Upper lobe of right lung (tissue), 1 donor: ENCODE measurements around the gene MYBBP1A. TPM values are rescaled to one million over a fixed set of nuclear protein-coding genes. Genes with fewer than 3 reads are reported as not detected.
A peak's percentile ranks its signal among the peaks of the same experiment; 100 is the strongest.

Source experiments
- ATAC-seq: fragments of 200-7000 bp; cut with Tn5 transposase; one replicate; pipeline ENCODE4 v1.9.1; 2020; ENCODE audit warnings: mild to moderate bottlenecking, moderate library complexity
- DNase-seq: peaks from one replicate; pipeline ENCODE4 v3.0.0-alpha.2; 2020
- H3K27ac ChIP-seq: fragments of 200-600 bp; one replicate; pipeline ENCODE4 v1.8.0; 2022
- H3K27me3 ChIP-seq: fragments of 200-600 bp; one replicate; pipeline ENCODE4 v1.8.0; 2022; ENCODE audit warnings: mild to moderate bottlenecking
- H3K36me3 ChIP-seq: fragments of 200-600 bp; one replicate; pipeline ENCODE4 v1.8.0; 2022
- H3K4me1 ChIP-seq: fragments of 200-600 bp; one replicate; pipeline ENCODE4 v1.8.0; 2022
- H3K4me3 ChIP-seq: fragments of 200-600 bp; one replicate; pipeline ENCODE4 v1.8.0; 2022; ENCODE audit warnings: mild to moderate bottlenecking
- H3K9me3 ChIP-seq: fragments of 200-600 bp; one replicate; pipeline ENCODE4 v1.8.0; 2022
- intact Hi-C: fragments of 100-400 bp; cut with DNase I; formaldehyde crosslinking; loops from one replicate; pipeline ENCODE4 v1.11.0; 2022
- total RNA-seq: library from RNA; stranded (reverse); fragmentation: NEBNext Ultra II Directional; extraction: Animal tissue kit (Norgen Biotek cat#: 25700); gene quantifications from one replicate; pipeline ENCODE4 v1.2.1, GENCODE V29; 2021
- TF ChIP-seq, protein P1 (sequence below): fragments of 200-600 bp; IDR thresholded peaks from one replicate; pipeline ENCODE4 v1.8.0; 2022; ENCODE audit warnings: antibody characterized with exemption
- donor health status: DM: no; HTN: yes; CAD: no; lungs with severe emphysema.

MYBBP1A gene
- total RNA-seq, 1 donor from 2014 or later: 46.7 TPM

DNA sequence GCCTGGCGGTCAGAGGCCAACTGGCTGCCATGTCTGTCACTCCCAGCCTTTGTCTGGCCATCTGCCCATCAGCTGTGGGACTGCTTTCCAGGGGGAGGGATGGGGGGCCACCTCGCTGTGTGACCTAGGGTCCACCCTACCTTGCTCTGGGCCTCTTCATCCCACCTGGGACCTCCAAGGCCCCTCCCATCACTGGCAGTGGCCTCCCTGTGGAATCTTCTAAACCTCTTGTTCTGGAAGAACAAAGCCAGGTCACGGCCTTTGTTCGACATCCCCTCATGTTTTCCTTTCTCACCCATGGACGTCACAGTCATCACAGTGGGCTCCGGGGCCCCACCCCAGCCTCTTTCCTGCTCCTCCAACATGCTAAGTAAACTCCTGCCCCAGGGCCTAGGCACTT lies 32.5 kb downstream of the MYBBP1A start:
- ATAC-seq (no peak), DNase-seq (no peak)
- Histone ChIP-seq H3K27me3 (no peaks in the 10 kb centered on the region), H3K4me3 (no peak overlapping the region), H3K4me1 (peaks cover 39% of the 10 kb centered on the region), H3K9me3 (no peaks in the 10 kb centered on the region), H3K36me3 (no peaks in the 10 kb centered on the region), H3K27ac (peak overlapping the region; percentile 75)
- TF ChIP-seq, protein P1, sequence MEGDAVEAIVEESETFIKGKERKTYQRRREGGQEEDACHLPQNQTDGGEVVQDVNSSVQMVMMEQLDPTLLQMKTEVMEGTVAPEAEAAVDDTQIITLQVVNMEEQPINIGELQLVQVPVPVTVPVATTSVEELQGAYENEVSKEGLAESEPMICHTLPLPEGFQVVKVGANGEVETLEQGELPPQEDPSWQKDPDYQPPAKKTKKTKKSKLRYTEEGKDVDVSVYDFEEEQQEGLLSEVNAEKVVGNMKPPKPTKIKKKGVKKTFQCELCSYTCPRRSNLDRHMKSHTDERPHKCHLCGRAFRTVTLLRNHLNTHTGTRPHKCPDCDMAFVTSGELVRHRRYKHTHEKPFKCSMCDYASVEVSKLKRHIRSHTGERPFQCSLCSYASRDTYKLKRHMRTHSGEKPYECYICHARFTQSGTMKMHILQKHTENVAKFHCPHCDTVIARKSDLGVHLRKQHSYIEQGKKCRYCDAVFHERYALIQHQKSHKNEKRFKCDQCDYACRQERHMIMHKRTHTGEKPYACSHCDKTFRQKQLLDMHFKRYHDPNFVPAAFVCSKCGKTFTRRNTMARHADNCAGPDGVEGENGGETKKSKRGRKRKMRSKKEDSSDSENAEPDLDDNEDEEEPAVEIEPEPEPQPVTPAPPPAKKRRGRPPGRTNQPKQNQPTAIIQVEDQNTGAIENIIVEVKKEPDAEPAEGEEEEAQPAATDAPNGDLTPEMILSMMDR: no peak
- intact Hi-C loops: no loop called here

DNA sequence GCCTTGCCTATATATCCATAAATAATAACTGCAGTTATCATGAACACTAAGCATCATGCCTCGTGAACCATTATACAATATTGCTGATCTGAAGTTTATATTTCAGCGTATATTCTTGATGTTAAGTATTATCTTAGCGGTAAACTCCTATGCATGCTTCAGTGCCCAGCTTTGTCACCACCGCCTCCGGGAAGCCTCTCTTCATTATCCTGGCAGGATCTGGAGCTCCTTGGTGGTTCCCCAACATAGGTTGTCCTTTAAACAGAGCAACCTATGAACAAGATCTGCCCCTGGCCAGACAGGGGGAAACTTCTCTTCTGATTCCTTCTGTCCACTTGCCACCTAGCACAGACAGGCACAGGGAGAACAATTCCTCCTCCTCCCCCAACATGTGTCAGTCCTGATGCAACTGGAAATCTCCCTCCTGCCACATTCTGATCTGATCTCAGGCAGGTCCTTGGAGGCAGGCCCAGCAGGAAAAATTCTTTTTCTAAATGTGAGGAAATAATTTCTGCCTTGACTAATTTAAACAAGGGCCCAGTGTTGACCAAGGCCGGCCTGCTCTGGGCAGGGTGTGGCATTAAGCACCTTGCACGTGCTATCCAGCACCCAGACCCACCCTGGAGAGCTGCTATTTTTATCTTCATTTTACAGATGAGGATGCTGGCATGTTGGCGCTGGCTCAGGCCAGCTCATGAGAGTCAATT lies 34.1 kb downstream of the MYBBP1A start:
- no peaks in the 10 kb centered on the region for H3K9me3 ChIP-seq
- peaks cover 45% of the 10 kb centered on the region for H3K4me1 ChIP-seq
- ATAC-seq (peak; percentile 85), DNase-seq (peak; percentile 87)
- TF ChIP-seq, protein P1: no peak
- intact Hi-C loops: no loop called here
- no peaks in the 10 kb centered on the region for H3K27me3 ChIP-seq
- no peak overlapping the region for H3K4me3 ChIP-seq
- H3K27ac ChIP-seq: peak overlapping the region; percentile 75
- H3K36me3 ChIP-seq: no peaks in the 10 kb centered on the region

DNA sequence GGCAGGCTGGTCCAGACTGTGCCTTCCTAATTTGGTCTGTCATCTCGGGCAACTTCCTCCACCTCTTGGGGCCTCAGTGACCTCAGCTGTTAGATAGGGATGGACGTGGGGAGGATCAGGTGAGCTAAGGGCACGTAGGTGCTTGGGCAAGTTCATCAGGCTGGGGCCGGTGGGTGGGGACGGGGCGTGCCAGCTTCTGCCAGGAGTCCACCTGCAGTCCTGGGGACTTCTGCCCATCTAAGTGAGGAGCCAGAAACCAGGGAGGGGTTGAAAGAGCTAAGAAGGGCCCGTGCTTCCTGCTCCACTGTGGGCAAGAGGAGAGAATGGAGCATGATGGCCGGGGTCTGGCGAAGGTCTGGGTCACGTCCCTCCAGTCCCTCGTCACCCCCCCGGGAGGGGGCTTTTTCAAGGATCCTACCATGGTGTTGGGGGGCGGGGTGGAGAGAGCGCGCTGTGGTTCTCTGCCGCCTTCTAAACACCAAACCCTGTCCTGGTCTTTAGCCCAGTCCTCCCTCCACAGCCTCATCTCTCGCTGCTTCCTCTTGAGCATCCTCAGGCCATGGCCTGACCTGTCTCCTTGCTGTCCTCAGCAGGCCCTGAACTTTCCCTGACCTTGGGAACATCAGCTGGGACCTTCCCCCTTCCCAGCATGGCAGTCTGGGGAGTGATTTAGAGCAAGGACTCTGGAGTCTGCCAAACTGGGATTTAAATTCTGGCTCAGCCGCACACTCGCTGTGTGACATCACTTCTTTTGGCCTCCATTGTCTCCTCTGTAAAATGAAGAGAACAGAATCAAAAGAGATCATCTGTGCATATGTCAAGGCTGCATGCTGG lies 34.9 kb downstream of the MYBBP1A start:
- TF ChIP-seq, protein P1: no peak
- no peak for ATAC-seq
- intact Hi-C loops: no loop called here
- Histone ChIP-seq H3K36me3 (no peaks in the 10 kb centered on the region), H3K9me3 (no peaks in the 10 kb centered on the region), H3K27me3 (no peaks in the 10 kb centered on the region), H3K4me3 (no peak overlapping the region), H3K4me1 (peaks cover 52% of the 10 kb centered on the region), H3K27ac (peak overlapping the region; percentile 75)
- DNase-seq: no peak

DNA sequence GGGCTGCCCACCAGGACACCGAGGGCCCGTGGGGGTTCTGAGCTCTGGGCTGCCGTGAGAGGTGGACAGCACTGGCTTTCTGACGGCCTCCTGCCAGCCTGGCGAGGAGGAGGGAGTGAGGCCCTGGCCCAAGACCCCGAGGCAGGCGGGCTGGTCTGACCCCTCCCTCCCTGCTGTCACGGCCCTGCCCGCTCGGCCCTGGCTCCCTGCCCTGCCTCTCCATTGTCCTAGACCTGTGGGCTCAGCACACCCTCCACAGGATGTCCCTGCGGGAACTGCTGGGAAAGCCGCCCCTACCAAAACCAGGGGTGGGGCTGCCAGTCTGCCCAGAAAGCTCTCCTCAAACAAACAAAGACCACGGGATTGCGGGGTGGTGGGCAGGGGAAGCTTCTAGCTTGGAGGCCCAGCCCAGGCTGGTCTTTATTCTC lies 35.8 kb downstream of the MYBBP1A start:
- Histone ChIP-seq H3K9me3 (no peaks in the 10 kb centered on the region), H3K27ac (peak overlapping the region; percentile 75), H3K27me3 (no peaks in the 10 kb centered on the region), H3K4me3 (no peak overlapping the region), H3K4me1 (peaks cover 61% of the 10 kb centered on the region), H3K36me3 (no peaks in the 10 kb centered on the region)
- DNase-seq (peak; percentile 89), ATAC-seq (peak; percentile 66)
- TF ChIP-seq, protein P1: no peak
- intact Hi-C loops: no loop called here

DNA sequence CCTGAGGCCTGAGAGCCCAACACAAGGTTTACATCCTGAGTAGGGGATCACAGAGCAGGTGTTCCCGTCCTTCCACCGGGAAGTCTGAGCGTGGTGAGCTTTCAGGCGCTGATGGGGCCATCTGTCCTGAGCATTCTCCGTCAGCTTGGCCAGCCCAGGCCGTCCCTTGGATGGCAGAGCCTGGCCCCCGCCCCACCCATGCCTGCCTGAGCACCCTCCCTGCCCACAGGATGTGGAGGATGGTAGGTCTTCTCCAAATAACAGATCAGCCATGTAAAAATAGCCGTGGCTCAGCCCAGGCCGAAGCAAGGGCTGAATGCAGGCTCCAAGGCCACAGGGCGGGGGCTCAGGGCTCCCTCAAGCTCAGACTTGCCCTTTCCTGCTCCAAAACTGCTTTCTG lies 36.3 kb downstream of the MYBBP1A start:
- no peaks in the 10 kb centered on the region for H3K9me3 ChIP-seq
- no peaks in the 10 kb centered on the region for H3K27me3 ChIP-seq
- no peak overlapping the region for H3K4me3 ChIP-seq
- peaks cover 64% of the 10 kb centered on the region for H3K4me1 ChIP-seq
- ATAC-seq: peak; percentile 0
- H3K36me3 ChIP-seq: no peaks in the 10 kb centered on the region
- peak overlapping the region; percentile 75 for H3K27ac ChIP-seq
- intact Hi-C loops: no loop called here
- DNase-seq: no peak
- TF ChIP-seq, protein P1: no peak
